ENCODE data around the gene IRF8.

DNA sequence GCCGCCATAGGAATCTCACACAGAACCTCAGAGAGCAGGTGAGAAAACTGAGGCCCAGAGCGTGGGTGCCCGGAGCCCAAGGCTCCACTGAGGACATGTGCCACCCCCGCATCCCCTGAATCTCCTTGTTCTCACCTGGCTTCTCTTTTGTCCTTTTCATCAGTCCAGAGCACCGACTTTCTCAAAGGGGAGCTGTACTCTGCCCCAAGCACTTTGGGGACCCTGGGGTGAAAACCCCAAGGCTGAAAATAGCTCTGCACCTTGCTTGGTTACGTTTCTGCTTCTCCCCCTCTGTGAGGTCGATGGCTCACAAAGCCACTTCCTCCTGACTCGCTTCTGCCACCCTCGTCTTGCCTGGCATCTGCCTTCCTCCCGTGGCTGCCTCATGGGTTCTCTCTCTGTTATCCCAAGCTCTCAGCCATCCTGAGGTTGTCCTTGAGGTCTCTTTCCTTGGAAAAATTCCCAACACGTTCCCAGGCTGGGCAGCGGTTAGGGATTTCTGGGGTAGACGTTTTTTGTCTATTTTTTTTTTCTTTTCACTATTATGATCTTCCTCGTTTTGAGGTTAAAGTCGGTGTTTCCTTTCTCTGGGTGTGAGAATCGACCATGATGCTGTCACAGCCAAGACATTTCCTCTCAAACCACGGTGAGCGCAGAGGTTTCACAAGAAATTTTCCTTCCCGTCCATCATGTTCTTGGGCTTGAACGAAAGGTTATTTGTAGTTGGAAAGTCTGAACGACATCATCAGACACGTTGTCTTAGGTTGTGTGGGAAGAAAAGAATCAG lies 37.2 kb downstream of the IRF8 start:
- TF ChIP-seq, protein P1, sequence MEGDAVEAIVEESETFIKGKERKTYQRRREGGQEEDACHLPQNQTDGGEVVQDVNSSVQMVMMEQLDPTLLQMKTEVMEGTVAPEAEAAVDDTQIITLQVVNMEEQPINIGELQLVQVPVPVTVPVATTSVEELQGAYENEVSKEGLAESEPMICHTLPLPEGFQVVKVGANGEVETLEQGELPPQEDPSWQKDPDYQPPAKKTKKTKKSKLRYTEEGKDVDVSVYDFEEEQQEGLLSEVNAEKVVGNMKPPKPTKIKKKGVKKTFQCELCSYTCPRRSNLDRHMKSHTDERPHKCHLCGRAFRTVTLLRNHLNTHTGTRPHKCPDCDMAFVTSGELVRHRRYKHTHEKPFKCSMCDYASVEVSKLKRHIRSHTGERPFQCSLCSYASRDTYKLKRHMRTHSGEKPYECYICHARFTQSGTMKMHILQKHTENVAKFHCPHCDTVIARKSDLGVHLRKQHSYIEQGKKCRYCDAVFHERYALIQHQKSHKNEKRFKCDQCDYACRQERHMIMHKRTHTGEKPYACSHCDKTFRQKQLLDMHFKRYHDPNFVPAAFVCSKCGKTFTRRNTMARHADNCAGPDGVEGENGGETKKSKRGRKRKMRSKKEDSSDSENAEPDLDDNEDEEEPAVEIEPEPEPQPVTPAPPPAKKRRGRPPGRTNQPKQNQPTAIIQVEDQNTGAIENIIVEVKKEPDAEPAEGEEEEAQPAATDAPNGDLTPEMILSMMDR (IDR thresholded peaks at IDR 0.05; ENCODE audit: insufficient read depth, low read depth, low read length), result no peak
- no peak for TF ChIP-seq EZH2 (IDR thresholded peaks at IDR 0.05; ENCODE audit: insufficient read depth, low read length)

Data from astrocyte (in vitro differentiated cells and primary cell).